Measurements from ENCODE around the gene VTCN1.

DNA sequence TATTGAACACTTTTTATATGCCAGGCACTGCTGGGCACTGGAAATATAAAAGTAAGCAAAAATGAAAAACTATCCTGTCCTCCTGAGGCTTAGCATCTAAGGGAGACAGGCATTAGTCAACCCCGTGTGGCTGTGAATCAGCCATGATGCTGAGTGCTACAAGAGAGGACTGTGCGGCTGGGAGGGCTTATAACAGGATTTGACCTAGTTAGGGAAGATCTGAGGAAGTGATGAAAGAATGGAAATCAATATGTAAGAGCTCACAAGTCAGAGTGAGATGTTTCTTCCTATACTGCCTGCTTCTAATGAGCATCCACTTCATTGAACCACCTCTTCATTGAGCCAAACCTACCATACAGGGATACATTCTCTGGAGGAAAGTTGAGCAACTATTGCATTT, 104.2 kb downstream of the VTCN1 start:
- TF ChIP-seq, protein P1, sequence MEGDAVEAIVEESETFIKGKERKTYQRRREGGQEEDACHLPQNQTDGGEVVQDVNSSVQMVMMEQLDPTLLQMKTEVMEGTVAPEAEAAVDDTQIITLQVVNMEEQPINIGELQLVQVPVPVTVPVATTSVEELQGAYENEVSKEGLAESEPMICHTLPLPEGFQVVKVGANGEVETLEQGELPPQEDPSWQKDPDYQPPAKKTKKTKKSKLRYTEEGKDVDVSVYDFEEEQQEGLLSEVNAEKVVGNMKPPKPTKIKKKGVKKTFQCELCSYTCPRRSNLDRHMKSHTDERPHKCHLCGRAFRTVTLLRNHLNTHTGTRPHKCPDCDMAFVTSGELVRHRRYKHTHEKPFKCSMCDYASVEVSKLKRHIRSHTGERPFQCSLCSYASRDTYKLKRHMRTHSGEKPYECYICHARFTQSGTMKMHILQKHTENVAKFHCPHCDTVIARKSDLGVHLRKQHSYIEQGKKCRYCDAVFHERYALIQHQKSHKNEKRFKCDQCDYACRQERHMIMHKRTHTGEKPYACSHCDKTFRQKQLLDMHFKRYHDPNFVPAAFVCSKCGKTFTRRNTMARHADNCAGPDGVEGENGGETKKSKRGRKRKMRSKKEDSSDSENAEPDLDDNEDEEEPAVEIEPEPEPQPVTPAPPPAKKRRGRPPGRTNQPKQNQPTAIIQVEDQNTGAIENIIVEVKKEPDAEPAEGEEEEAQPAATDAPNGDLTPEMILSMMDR (IDR thresholded peaks at IDR 0.05) = no peak
- no peak for TF ChIP-seq POLR2A (IDR thresholded peaks at IDR 0.05)
